Neuronal stem cell (in vitro differentiated cells): Measurements from ENCODE around the gene PM20D1.

Experiments
- DNase-seq: peaks from one replicate; pipeline ENCODE4 v3.0.0-alpha.2; 2013; ENCODE audit warnings: low spot score
- H2AFZ ChIP-seq: one replicate; pipeline ENCODE4 v1.6.1; 2013; ENCODE audit warnings: mild to moderate bottlenecking, low read length, inconsistent platforms
- H2AK5ac ChIP-seq: 2 replicates; pipeline ENCODE4 v1.6.1; 2013; ENCODE audit warnings: low read depth, mild to moderate bottlenecking, inconsistent platforms, low read length, moderate library complexity, mixed read lengths
- H2BK120ac ChIP-seq: 2 replicates; pipeline ENCODE4 v1.6.1; 2013; ENCODE audit warnings: low read depth, mild to moderate bottlenecking, inconsistent platforms, low read length, moderate library complexity, mixed read lengths
- H2BK12ac ChIP-seq: one replicate; pipeline ENCODE4 v1.6.1; 2013; ENCODE audit warnings: low read length, inconsistent platforms
- H2BK15ac ChIP-seq: 2 replicates; pipeline ENCODE4 v1.6.1; 2013; ENCODE audit warnings: mild to moderate bottlenecking, low read length, inconsistent platforms, mixed read lengths
- H2BK5ac ChIP-seq: one replicate; pipeline ENCODE4 v1.6.1; 2013; ENCODE audit warnings: inconsistent platforms, mild to moderate bottlenecking, low read length, moderate library complexity
- H3K14ac ChIP-seq: one replicate; pipeline ENCODE4 v1.6.1; 2013; ENCODE audit warnings: low read length, inconsistent platforms
- H3K18ac ChIP-seq: 2 replicates; pipeline ENCODE4 v1.6.1; 2013; ENCODE audit warnings: low read length, inconsistent platforms
- H3K23ac ChIP-seq: 2 replicates; pipeline ENCODE4 v1.6.1; 2013; ENCODE audit warnings: low read depth, mild to moderate bottlenecking, mixed read lengths, low read length, inconsistent platforms; ENCODE audit not compliant: poor library complexity
- H3K27ac ChIP-seq: replicated peaks from 3 replicates; pipeline ENCODE4 v1.5.1; 2013; ENCODE audit warnings: low read length, inconsistent platforms
- H3K27me3 ChIP-seq, 3 experiments: 2 replicates each; pipeline ENCODE4 v1.6.1; 2013; ENCODE audit warnings: low read length in 3 of 3, mild to moderate bottlenecking in 2 of 3, inconsistent platforms in 1 of 3, low read depth in 1 of 3, mixed read lengths in 1 of 3, moderate library complexity in 1 of 3; ENCODE audit not compliant: control insufficient read depth in 3 of 3, insufficient read depth in 3 of 3
- H3K36me3 ChIP-seq, 2 donors: replicated peaks in 1 of 2; 2 replicates each; pipeline ENCODE4 v1.6.1; 2013; ENCODE audit warnings: low read length in 2 of 2; ENCODE audit not compliant: control insufficient read depth in 2 of 2, insufficient read depth in 2 of 2
- H3K4ac ChIP-seq: 2 replicates; pipeline ENCODE4 v1.6.1; 2013; ENCODE audit warnings: inconsistent platforms, mild to moderate bottlenecking, low read length, moderate library complexity
- H3K4me1 ChIP-seq, 2 donors: 1 replicate in 1 of 2; 2 replicates in 1 of 2; pipeline ENCODE4 v1.6.1; 2013; ENCODE audit warnings: low read length in 2 of 2, low read depth in 1 of 2; ENCODE audit not compliant: control insufficient read depth in 2 of 2, insufficient read depth in 1 of 2
- H3K4me2 ChIP-seq: one replicate; pipeline ENCODE4 v1.6.1; 2013; ENCODE audit warnings: mild to moderate bottlenecking, low read length, inconsistent platforms; ENCODE audit not compliant: insufficient read depth, poor library complexity, severe bottlenecking
- H3K4me3 ChIP-seq, 2 donors: 2 replicates each; pipeline ENCODE4 v1.5.1; 2013; ENCODE audit warnings: low read length in 2 of 2, mild to moderate bottlenecking in 2 of 2, inconsistent platforms in 1 of 2, moderate library complexity in 1 of 2
- H3K79me1 ChIP-seq: one replicate; pipeline ENCODE4 v1.6.1; 2013; ENCODE audit warnings: low read depth, mild to moderate bottlenecking, inconsistent platforms, low read length, moderate library complexity
- H3K9ac ChIP-seq: one replicate; pipeline ENCODE4 v1.6.1; 2013; ENCODE audit warnings: mild to moderate bottlenecking, low read depth, low read length, inconsistent platforms; ENCODE audit not compliant: poor library complexity
- H3K9me3 ChIP-seq, 2 donors: replicated peaks in 1 of 2; 2 replicates each; pipeline versions ENCODE3 to v1.6.1; 2013; ENCODE audit warnings: low read length in 2 of 2, mild to moderate bottlenecking in 2 of 2, inconsistent platforms in 1 of 2, low read depth in 1 of 2, mixed read lengths in 1 of 2, moderate library complexity in 1 of 2; ENCODE audit not compliant: control insufficient read depth in 2 of 2, insufficient read depth in 1 of 2
- H4K8ac ChIP-seq: one replicate; pipeline ENCODE4 v1.6.1; 2013; ENCODE audit warnings: low read depth, mild to moderate bottlenecking, inconsistent platforms, low read length, moderate library complexity
- H4K91ac ChIP-seq: one replicate; pipeline ENCODE4 v1.6.1; 2013; ENCODE audit warnings: low read length, low read depth, mild to moderate bottlenecking, inconsistent platforms; ENCODE audit not compliant: poor library complexity
- WGBS, 2 donors: extraction: QIAGEN DNeasy Blood & Tissue Kit; methylation state at CpG; one replicate each; pipeline ENCODE4 v1.1.7; 2013; ENCODE audit warnings: missing lambda C conversion rate in 2 of 2, mixed read lengths in 1 of 2; ENCODE audit not compliant: insufficient read length in 2 of 2, insufficient replicate concordance in 1 of 2; ENCODE audit errors: extremely low coverage in 2 of 2; 5-methylcytosine and 5-hydroxymethylcytosine counted together

Gene PM20D1

GRCh38 chr1:205791568-205792180, 58.3 kb downstream of the PM20D1 start:
- Histone ChIP-seq H2BK12ac (no peak overlapping the region), H2BK120ac (no peak overlapping the region), H3K18ac (no peak overlapping the region), H3K4ac (no peak overlapping the region), H2AK5ac (no peak overlapping the region), H3K9ac (no peak overlapping the region), H3K27ac (peak overlapping the region; percentile 6), H3K4me3 (no peak overlapping the region), H3K4me1 (peaks cover 0 to 12% of the 10 kb centered on the region in 2 donors), H2BK5ac (no peak overlapping the region), H4K91ac (no peak overlapping the region), H4K8ac (no peak overlapping the region), H2AFZ (no peak overlapping the region), H3K79me1 (no peaks in the 10 kb centered on the region), H3K4me2 (no peak overlapping the region), H3K14ac (no peak overlapping the region), H3K36me3 (peaks cover 18 to 65% of the 10 kb centered on the region in 2 donors), H3K27me3 (no peaks in the 10 kb centered on the region), H2BK15ac (no peak overlapping the region), H3K23ac (no peak overlapping the region), H3K9me3 (no peaks in the 10 kb centered on the region)
- WGBS, 2 donors, result no CpG with 5 or more reads among the region's 5 CpGs
- DNase-seq, result peak; percentile 63

GRCh38 chr1:205787287-205787916, 62.5 kb downstream of the PM20D1 start:
- H3K4me3 ChIP-seq, result no peak overlapping the region
- H2BK15ac ChIP-seq, result no peak overlapping the region
- H3K9me3 ChIP-seq, result no peaks in the 10 kb centered on the region
- no peaks in the 10 kb centered on the region for H3K27me3 ChIP-seq
- no peak overlapping the region for H3K4me2 ChIP-seq
- DNase-seq, result no peak
- no peak overlapping the region for H3K18ac ChIP-seq
- H3K27ac ChIP-seq, result no peak overlapping the region
- H2BK12ac ChIP-seq, result no peak overlapping the region
- no peak overlapping the region for H2AFZ ChIP-seq
- no peak overlapping the region for H3K23ac ChIP-seq
- peaks cover 4 to 9% of the 10 kb centered on the region in 2 donors for H3K4me1 ChIP-seq
- no peaks in the 10 kb centered on the region for H3K79me1 ChIP-seq
- H3K36me3 ChIP-seq, result peaks cover 3 to 25% of the 10 kb centered on the region in 2 donors
- H2BK5ac ChIP-seq, result no peak overlapping the region
- H2AK5ac ChIP-seq, result no peak overlapping the region
- no peak overlapping the region for H4K91ac ChIP-seq
- no peak overlapping the region for H3K4ac ChIP-seq
- H2BK120ac ChIP-seq, result no peak overlapping the region
- no peak overlapping the region for H3K9ac ChIP-seq
- H4K8ac ChIP-seq, result no peak overlapping the region
- no CpG with 5 or more reads among the region's 10 CpGs for WGBS, 2 donors
- H3K14ac ChIP-seq, result no peak overlapping the region

GRCh38 chr1:205786601-205787000, 63.3 kb downstream of the PM20D1 start:
- DNase-seq, result no peak
- no peaks in the 10 kb centered on the region for H3K9me3 ChIP-seq

GRCh38 chr1:205785446-205785845, 64.5 kb downstream of the PM20D1 start:
- no peak overlapping the region for H3K4ac ChIP-seq
- peaks cover 4 to 5% of the 10 kb centered on the region in 2 donors for H3K4me1 ChIP-seq
- no peak overlapping the region for H2AK5ac ChIP-seq
- H3K23ac ChIP-seq, result no peak overlapping the region
- H3K9ac ChIP-seq, result no peak overlapping the region
- H3K36me3 ChIP-seq, result peaks cover 0 to 8% of the 10 kb centered on the region in 2 donors
- H2BK5ac ChIP-seq, result no peak overlapping the region
- no peak overlapping the region for H2BK120ac ChIP-seq
- no peak overlapping the region for H2BK12ac ChIP-seq
- H3K4me2 ChIP-seq, result no peak overlapping the region
- no peak overlapping the region for H3K14ac ChIP-seq
- no peak overlapping the region for H3K27ac ChIP-seq
- H3K18ac ChIP-seq, result no peak overlapping the region
- no peaks in the 10 kb centered on the region for H3K27me3 ChIP-seq
- H4K91ac ChIP-seq, result no peak overlapping the region
- no peak overlapping the region for H2AFZ ChIP-seq
- no peak overlapping the region for H3K4me3 ChIP-seq
- no peaks in the 10 kb centered on the region for H3K9me3 ChIP-seq
- WGBS, 2 donors, result no CpG with 5 or more reads among the region's 9 CpGs
- H2BK15ac ChIP-seq, result no peak overlapping the region
- H4K8ac ChIP-seq, result no peak overlapping the region
- no peak for DNase-seq
- no peaks in the 10 kb centered on the region for H3K79me1 ChIP-seq

More at GRCh38 chr1:205786601-205787000, 63.3 kb downstream of the PM20D1 start:
- Histone ChIP-seq H2BK120ac (no peak overlapping the region), H4K91ac (no peak overlapping the region), H3K4me2 (no peak overlapping the region), H3K14ac (no peak overlapping the region), H4K8ac (no peak overlapping the region), H2AK5ac (no peak overlapping the region), H3K36me3 (peaks cover 3 to 18% of the 10 kb centered on the region in 2 donors), H2BK5ac (no peak overlapping the region), H2BK15ac (no peak overlapping the region), H3K4ac (no peak overlapping the region), H3K27ac (no peak overlapping the region), H2AFZ (no peak overlapping the region), H3K18ac (no peak overlapping the region), H3K79me1 (no peaks in the 10 kb centered on the region), H3K9ac (no peak overlapping the region), H3K23ac (no peak overlapping the region), H3K4me3 (no peak overlapping the region), H3K27me3 (no peaks in the 10 kb centered on the region), H3K4me1 (peaks cover 4 to 5% of the 10 kb centered on the region in 2 donors), H2BK12ac (no peak overlapping the region)
- no CpG with 5 or more reads among the region's 4 CpGs for WGBS, 2 donors
